Esophagus squamous epithelium (tissue), 4 donors: ENCODE data around the gene MTF1.

Experiments used
- POLR2A ChIP-seq, 4 donors: fragments of 450-650 bp; IDR thresholded peaks; one replicate each; pipeline ENCODE4 v1.6.1; 2017; ENCODE audit warnings: antibody characterized with exemption in 4 of 4, mild to moderate bottlenecking in 4 of 4, moderate library complexity in 3 of 4
- TF ChIP-seq, protein P1 (sequence below), 6 experiments: fragments of 450-650 bp in 4 of 6; fragments of 200-600 bp in 2 of 6; sonication (generic) in 2 of 6; IDR thresholded peaks; one replicate each; pipeline ENCODE4 v1.5.1; 2016 to 2019; ENCODE audit warnings: antibody characterized with exemption in 6 of 6, mild to moderate bottlenecking in 4 of 6, moderate library complexity in 4 of 6

DNA sequence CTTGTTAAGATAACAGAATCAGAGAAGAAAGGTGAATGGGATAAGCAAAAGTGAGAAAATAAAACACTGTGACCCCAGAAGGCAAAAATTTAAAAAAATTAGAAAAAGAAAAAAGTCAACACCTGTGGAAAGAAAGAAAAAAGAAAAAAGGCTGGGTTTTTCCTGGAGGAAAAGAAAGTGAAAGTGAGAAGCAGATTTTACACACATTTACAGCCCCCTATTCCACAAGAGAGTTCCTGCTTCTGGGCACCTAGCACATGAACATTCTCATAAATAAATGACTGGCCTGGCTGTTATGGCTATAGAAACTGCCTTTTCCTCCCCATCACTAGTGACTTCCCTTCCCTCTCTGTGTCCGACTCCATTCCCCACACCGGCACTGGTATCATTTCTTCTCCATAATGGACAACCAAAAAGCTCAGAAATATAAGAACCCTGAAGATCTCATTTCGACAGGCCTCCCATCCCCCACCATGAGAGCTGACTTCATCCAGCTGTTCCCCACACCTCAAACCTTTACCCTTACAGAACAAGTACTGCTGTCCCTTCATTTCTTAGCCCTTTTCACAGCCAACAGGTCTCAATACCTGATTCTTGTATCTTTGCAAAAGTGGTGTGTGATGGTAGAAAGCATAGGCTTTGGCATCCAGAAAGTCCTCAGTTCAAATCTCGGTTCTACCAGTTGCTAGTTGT, 12.6 kb downstream of the MTF1 start:
- TF ChIP-seq, protein P1, sequence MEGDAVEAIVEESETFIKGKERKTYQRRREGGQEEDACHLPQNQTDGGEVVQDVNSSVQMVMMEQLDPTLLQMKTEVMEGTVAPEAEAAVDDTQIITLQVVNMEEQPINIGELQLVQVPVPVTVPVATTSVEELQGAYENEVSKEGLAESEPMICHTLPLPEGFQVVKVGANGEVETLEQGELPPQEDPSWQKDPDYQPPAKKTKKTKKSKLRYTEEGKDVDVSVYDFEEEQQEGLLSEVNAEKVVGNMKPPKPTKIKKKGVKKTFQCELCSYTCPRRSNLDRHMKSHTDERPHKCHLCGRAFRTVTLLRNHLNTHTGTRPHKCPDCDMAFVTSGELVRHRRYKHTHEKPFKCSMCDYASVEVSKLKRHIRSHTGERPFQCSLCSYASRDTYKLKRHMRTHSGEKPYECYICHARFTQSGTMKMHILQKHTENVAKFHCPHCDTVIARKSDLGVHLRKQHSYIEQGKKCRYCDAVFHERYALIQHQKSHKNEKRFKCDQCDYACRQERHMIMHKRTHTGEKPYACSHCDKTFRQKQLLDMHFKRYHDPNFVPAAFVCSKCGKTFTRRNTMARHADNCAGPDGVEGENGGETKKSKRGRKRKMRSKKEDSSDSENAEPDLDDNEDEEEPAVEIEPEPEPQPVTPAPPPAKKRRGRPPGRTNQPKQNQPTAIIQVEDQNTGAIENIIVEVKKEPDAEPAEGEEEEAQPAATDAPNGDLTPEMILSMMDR (IDR thresholded peaks at IDR 0.05): no peak
- no peak for TF ChIP-seq POLR2A (IDR thresholded peaks at IDR 0.05)
